Hippocampal formation (tissue), 2 donors: ENCODE data around the gene AMBRA1.
"Not testable (repeated sequence)": the region's sequence is repeated elsewhere in the genome, so short reads cannot be mapped to it uniquely, and the experiment has no call there.

Experiments
- DNase-seq, 2 donors: peaks; one replicate each; lab custom pipeline; 2025; lab: John Stamatoyannopoulos, UW

Gene AMBRA1

GRCh38 chr11:46381819-46382645 lies 211.8 kb downstream of the AMBRA1 start:
- DNase-seq: no peak

- no peak for DNase-seq
Observed at GRCh38 chr11:46381048-46381818, 212.6 kb downstream of the AMBRA1 start, which contains the start of gene MDK. Gene MDK, plus strand, starts transcription at chr11:46381669. Its CDS starts 389 bp downstream, at chr11:46382058.

- DNase-seq: no peak
Observed at GRCh38 chr11:46380340-46381047, 213.3 kb downstream of the AMBRA1 start.

GRCh38 chr11:46379482-46380293 lies 214.1 kb downstream of the AMBRA1 start:
- not testable (repeated sequence) for DNase-seq

GRCh38 chr11:46378811-46379481 lies 214.9 kb downstream of the AMBRA1 start:
- DNase-seq: no peak

- DNase-seq: no peak
Observed at GRCh38 chr11:46378296-46378695, 215.5 kb downstream of the AMBRA1 start.

GRCh38 chr11:46377831-46378230 lies 216.0 kb downstream of the AMBRA1 start:
- no peak for DNase-seq

GRCh38 chr11:46377290-46377689 lies 216.5 kb downstream of the AMBRA1 start:
- DNase-seq: no peak

- no peak for DNase-seq
Observed at GRCh38 chr11:46376258-46377050, 217.4 kb downstream of the AMBRA1 start.

GRCh38 chr11:46375392-46376101 lies 218.3 kb downstream of the AMBRA1 start:
- no peak for DNase-seq

- no peak for DNase-seq
Observed at GRCh38 chr11:46374815-46375214, 219.0 kb downstream of the AMBRA1 start.

GRCh38 chr11:46373787-46374740 lies 219.8 kb downstream of the AMBRA1 start:
- no peak for DNase-seq

- DNase-seq: not testable (repeated sequence)
Observed at GRCh38 chr11:46372501-46372900, 221.3 kb downstream of the AMBRA1 start.

GRCh38 chr11:46372086-46372485 lies 221.7 kb downstream of the AMBRA1 start:
- no peak for DNase-seq

- not testable (repeated sequence) for DNase-seq
Observed at GRCh38 chr11:46371262-46371661, 222.6 kb downstream of the AMBRA1 start.

- no peak for DNase-seq
Observed at GRCh38 chr11:46370253-46370652, 223.6 kb downstream of the AMBRA1 start.

- no peak for DNase-seq
Observed at GRCh38 chr11:46369458-46370152, 224.2 kb downstream of the AMBRA1 start.

GRCh38 chr11:46367916-46368267 lies 225.9 kb downstream of the AMBRA1 start:
- DNase-seq: no peak
